HG03432 (cell line): ENCODE data around the gene POLR1A.

Source experiments
- ATAC-seq: cut with Tn5 transposase; IDR thresholded peaks from one replicate; pipeline ENCODE4 v1.9.1; 2021; ENCODE audit warnings: mild to moderate bottlenecking, moderate library complexity; ENCODE audit not compliant: unreplicated experiment

The POLR1A gene

GRCh38 chr2:86105252-86105968, at the start of gene POLR1A:
Gene POLR1A (minus strand): TSS chr2:86105886. CDS start chr2:86105776, 110 bp downstream.
- peak; percentile 75 for ATAC-seq

GRCh38 chr2:86150502-86150901, 44.8 kb upstream of the POLR1A start:
- no peak for ATAC-seq

DNA sequence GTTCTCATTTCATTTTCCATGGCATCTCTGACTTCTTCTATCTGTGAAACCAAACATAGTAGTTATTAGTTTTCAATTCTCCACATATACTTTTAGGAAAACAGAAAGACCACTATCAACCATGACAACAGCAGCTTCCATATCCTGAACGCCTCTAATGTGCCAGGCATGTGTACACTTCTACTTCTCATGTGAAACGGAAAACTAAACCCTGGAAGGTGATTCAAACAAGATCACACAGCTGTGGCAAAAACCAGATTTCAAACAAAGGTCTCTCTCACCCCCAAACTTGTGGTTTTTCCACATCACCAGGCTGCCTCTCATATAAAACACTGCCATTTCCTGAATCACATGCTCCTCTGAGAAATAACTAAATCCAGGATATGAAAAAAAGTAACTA, 42.1 kb upstream of the POLR1A start:
- no peak for ATAC-seq

GRCh38 chr2:86143926-86144685, 38.4 kb upstream of the POLR1A start:
- ATAC-seq = no peak

DNA sequence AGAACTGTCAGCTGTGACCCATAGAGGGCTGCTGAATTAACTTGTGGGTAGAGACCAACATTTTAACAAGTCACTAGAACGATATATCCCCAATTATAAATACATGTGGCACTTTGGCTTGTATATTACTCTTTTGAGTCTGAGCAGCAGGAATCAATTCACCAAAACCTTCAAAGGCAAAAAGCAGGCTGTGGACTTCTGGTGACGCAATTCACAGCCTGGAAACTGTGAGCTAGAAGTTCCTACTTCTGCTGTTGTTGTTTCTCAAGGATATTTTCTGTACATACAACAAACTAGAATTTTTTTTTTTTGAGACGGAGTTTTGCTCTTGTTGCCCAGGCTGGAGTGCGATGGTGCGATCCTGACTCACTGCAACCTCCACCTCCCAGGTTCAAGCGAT, 37.6 kb upstream of the POLR1A start:
- no peak for ATAC-seq

- ATAC-seq = no peak
These were observed 37.0 kb upstream of the POLR1A start for GRCh38 chr2:86142436-86143257.

DNA sequence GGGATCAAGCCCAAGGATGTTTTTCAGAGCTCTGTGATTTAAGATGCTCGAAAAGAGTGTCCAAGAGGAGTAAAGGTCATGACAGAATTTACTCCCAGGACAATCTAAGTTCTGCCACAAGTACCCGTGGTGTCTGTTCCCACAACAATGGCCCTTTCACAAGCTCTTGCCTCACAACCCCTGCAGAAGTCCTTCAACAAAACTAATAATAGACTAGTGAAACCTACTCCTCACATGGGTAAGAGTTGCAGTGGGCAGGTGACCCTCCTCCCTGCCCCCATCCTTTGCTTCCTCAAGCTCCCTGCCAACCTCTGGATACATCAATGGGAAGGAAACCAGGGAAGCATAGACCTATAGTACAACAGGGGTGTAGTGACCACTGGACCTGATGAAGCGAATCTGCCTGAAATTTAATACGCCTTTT, 35.3 kb upstream of the POLR1A start:
- ATAC-seq = no peak

- no peak for ATAC-seq
These were observed 34.3 kb upstream of the POLR1A start for GRCh38 chr2:86139981-86140380.

- no peak for ATAC-seq
These were observed 33.3 kb upstream of the POLR1A start for GRCh38 chr2:86138736-86139625.

- no peak for ATAC-seq
These were observed 30.5 kb upstream of the POLR1A start for GRCh38 chr2:86136141-86136540.

DNA sequence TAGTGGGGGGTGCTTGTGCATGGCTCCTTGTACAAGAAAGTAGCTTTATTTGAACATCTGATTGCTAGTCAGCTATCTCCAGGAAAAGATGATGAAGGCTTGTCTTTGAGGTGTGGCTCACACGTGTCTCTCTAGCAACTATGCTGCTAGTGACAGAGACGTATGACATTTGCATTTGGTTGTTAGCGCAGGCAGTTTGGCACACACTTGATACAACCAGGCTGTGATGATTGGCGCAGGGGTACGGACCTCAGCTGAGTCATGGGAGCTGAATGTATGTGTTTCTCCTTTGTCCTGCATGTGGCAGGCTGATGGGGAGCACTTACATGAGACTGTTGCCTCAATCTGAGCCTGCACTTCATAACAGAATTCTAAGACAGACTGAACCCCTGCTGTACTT, 30.0 kb upstream of the POLR1A start:
- ATAC-seq = no peak

GRCh38 chr2:86134709-86135108, 29.0 kb upstream of the POLR1A start:
- ATAC-seq = no peak

DNA sequence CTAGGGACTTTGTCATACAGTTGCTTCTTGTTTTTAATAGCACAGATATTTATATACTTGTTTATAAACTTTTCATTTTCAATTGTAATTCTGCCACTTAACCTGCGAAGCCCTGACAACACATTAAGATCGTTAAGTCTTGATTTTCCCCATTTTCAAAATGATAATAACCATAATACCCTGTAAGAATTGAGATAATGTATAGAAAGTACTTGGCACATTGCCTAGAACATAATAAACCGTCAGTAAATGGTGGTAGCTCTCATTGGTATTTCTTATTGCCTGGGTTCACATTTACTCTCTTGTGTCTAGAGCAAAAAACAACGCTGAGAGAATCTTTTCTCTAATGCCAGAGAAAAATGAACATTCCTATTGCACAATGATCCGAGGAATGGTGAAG, 19.0 kb upstream of the POLR1A start:
- ATAC-seq = no peak

DNA sequence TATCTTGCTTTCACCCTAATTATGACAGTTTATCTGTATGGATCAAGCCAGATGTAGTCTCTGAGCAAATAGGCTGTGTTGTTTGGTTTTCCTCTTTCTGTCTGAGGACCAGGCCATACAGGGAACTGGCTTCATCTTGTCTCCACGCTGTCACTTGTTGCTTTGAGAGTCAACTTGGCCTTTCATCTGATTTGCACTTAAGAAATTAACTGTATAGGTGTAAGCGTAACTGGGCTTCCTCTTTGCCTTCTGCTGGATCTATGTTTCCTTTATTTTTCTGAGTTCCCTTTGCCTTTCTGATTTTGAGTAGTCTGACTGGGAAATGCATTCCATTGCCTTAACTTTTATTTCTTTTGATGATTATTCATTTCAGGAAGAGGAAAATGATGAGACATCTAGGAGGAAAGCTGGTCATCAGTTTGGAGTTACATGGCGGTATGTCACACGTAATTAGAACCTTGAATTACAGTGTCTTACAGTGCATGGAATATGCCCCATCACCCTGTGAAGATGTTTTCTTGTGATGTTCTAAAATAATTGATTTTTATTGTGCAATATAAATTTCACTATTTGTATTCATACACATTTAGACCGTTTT, 17.7 kb upstream of the POLR1A start:
- ATAC-seq = no peak

DNA sequence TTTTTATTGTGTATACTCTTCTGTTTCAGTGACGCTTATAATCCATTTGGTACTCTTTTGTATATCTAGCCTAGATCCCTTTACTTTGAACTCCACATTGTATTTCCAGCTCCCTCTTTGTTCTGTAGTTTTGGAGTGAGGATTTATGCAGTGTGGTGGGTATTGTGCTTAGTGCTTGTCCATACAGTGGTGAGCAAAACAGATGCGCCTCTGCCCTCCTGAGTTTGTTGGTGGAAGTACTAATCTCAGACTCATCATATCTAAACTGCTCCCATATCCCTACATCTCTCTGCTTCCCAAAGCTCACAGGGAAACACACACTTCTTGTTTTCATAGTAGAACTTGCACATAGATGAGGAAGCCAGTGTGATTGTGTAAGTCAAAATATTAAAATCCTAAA, 12.4 kb upstream of the POLR1A start:
- no peak for ATAC-seq

DNA sequence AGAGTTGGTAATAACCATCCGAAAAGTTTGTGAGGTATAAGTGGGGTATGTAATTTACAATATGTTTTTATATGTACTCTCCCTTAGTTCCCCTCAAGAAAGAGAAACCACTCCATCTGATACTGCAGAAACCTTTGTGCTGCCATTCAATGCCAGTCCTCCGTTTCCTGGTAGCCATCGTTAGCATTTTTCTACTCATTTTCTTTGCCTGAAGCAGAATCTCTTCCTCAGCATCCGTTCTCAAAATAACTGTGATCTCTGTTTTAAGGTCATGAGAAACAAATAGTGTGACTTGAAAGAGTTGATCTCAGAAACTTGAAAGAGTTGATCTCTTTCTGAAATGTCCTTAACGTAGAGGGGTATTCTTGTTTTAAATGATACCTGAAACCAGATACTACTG, 1.3 kb upstream of the POLR1A start:
- no peak for ATAC-seq

- ATAC-seq = peak; percentile 90
These were observed 571 bp upstream of the POLR1A start, which contains the start of gene PTCD3 for GRCh38 chr2:86105969-86106945. Gene PTCD3 (plus strand): TSS chr2:86106235. CDS start chr2:86106248, 13 bp downstream.

- ATAC-seq = no peak
These were observed 3.5 kb downstream of the POLR1A start for GRCh38 chr2:86102157-86102556.

- ATAC-seq = no peak
These were observed 7.8 kb downstream of the POLR1A start for GRCh38 chr2:86097913-86098312.
